T-helper 2 cell (primary cell): ENCODE results near the gene MBD1.
"Not testable (repeated sequence)": the region's sequence is repeated elsewhere in the genome, so short reads cannot be mapped to it uniquely, and the experiment has no call there.

Experiments
- DNase-seq, 5 experiments: peaks; one replicate each; pipeline versions ENCODE4 v3.0.0 to v3.0.0-alpha.2; 2012 to 2022
- total RNA-seq, 2 donors: gene quantifications; one replicate each; lab custom pipeline; 2026; lab: John Stamatoyannopoulos, UW

MBD1 gene
- total RNA-seq = 82.9 to 86.1 reads per million in 2 donors

- peak; percentile 91 to 99 (median 97) for DNase-seq
Measured at GRCh38 chr18:50281295-50281971, at the start of gene MBD1. TSS of gene MBD1 (minus strand) at chr18:50281523. CDS start at chr18:50279992, 1,531 bp downstream.

GRCh38 chr18:50330176-50330575 lies 48.9 kb upstream of the MBD1 start:
- no peak for DNase-seq

- no peak for DNase-seq
Measured at GRCh38 chr18:50327983-50328382, 46.7 kb upstream of the MBD1 start.

- DNase-seq = no peak
Measured at GRCh38 chr18:50320719-50321118, 39.4 kb upstream of the MBD1 start.

GRCh38 chr18:50315100-50315871 lies 34.0 kb upstream of the MBD1 start:
- no peak for DNase-seq

GRCh38 chr18:50313873-50314460 lies 32.6 kb upstream of the MBD1 start:
- DNase-seq = no peak

GRCh38 chr18:50313031-50313607 lies 31.8 kb upstream of the MBD1 start:
- DNase-seq = no peak

GRCh38 chr18:50312296-50313030 lies 31.1 kb upstream of the MBD1 start:
- no peak for DNase-seq

GRCh38 chr18:50311650-50312049 lies 30.3 kb upstream of the MBD1 start:
- DNase-seq = no peak

- no peak for DNase-seq
Measured at GRCh38 chr18:50310080-50310479, 28.8 kb upstream of the MBD1 start.

- DNase-seq = not testable (repeated sequence)
Measured at GRCh38 chr18:50308851-50309250, 27.5 kb upstream of the MBD1 start.

- peak; percentile 61 to 95 (median 82) for DNase-seq
Measured at GRCh38 chr18:50307738-50308470, 26.6 kb upstream of the MBD1 start.

GRCh38 chr18:50307400-50307737 lies 26.0 kb upstream of the MBD1 start:
- DNase-seq = no peak

- DNase-seq = no peak
Measured at GRCh38 chr18:50306944-50307343, 25.6 kb upstream of the MBD1 start.

GRCh38 chr18:50301074-50301473 lies 19.8 kb upstream of the MBD1 start:
- DNase-seq = no peak

- DNase-seq = no peak
Measured at GRCh38 chr18:50299626-50300388, 18.5 kb upstream of the MBD1 start.

- DNase-seq = no peak
Measured at GRCh38 chr18:50298443-50299284, 17.3 kb upstream of the MBD1 start.

- peak in 4 of 5 experiments; percentile 36 to 88 (median 48) for DNase-seq
Measured at GRCh38 chr18:50297621-50298442, 16.5 kb upstream of the MBD1 start.

GRCh38 chr18:50293039-50293438 lies 11.7 kb upstream of the MBD1 start:
- no peak for DNase-seq
